ENCODE results near the gene NUMBL.

The NUMBL gene

DNA sequence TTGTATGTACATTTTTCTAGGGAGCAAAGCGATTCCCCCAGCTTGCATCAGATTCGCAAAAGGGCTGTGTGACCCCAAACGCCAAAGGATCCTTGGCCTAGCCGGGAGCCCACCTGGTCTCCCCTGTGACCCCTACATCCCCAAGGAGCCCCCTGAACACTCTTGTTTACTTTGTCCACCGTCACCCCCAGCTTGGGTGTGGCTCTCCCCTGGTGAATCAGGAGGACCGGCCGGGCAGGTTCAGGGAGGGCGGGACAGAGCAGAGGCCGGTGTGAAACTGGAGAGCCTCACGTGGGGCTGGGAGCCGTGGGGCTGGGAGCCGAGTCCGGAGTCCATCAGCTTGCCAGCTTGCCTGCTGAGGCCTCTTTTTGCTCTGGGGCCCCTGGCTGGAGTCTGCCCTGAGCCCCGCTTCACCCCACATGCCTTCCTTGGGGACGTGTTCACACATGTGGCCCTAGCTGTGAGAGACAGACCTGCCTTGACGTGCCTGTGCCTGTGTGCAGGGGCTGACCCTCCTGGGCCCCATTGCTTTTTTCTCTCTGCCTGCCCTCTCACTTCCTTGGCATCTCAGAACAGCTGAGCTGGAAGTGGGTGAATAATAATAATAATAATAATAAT, 28.4 kb upstream of the NUMBL start:
- peak overlapping the region; percentile 98 for H3K27ac ChIP-seq
- TF ChIP-seq, protein P1, sequence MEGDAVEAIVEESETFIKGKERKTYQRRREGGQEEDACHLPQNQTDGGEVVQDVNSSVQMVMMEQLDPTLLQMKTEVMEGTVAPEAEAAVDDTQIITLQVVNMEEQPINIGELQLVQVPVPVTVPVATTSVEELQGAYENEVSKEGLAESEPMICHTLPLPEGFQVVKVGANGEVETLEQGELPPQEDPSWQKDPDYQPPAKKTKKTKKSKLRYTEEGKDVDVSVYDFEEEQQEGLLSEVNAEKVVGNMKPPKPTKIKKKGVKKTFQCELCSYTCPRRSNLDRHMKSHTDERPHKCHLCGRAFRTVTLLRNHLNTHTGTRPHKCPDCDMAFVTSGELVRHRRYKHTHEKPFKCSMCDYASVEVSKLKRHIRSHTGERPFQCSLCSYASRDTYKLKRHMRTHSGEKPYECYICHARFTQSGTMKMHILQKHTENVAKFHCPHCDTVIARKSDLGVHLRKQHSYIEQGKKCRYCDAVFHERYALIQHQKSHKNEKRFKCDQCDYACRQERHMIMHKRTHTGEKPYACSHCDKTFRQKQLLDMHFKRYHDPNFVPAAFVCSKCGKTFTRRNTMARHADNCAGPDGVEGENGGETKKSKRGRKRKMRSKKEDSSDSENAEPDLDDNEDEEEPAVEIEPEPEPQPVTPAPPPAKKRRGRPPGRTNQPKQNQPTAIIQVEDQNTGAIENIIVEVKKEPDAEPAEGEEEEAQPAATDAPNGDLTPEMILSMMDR (IDR thresholded peaks at IDR 0.05), result no peak
- TF ChIP-seq ZFX (IDR thresholded peaks at IDR 0.05; ENCODE audit: borderline replicate concordance), result no peak

GRCh38 chr19:40717880-40718773, 27.7 kb upstream of the NUMBL start:
- no peak for TF ChIP-seq ZFX (IDR thresholded peaks at IDR 0.05; ENCODE audit: borderline replicate concordance)
- TF ChIP-seq, protein P1 (IDR thresholded peaks at IDR 0.05), result no peak
- H3K27ac ChIP-seq, result peak overlapping the region; percentile 98

GRCh38 chr19:40717325-40717879, 27.0 kb upstream of the NUMBL start:
- TF ChIP-seq, protein P1 (IDR thresholded peaks at IDR 0.05), result no peak
- TF ChIP-seq ZFX (IDR thresholded peaks at IDR 0.05; ENCODE audit: borderline replicate concordance), result no peak
- peak overlapping the region; percentile 98 for H3K27ac ChIP-seq

GRCh38 chr19:40716482-40717324, 26.3 kb upstream of the NUMBL start, which contains the start of the genes COQ8B and ITPKC:
Gene COQ8B (minus strand): TSS chr19:40716886. CDS start chr19:40714632, 2,254 bp downstream.
Gene ITPKC (plus strand): TSS chr19:40717112. CDS start chr19:40717136, 24 bp downstream.
- TF ChIP-seq ZFX (IDR thresholded peaks at IDR 0.05; ENCODE audit: borderline replicate concordance), result no peak
- TF ChIP-seq, protein P1 (IDR thresholded peaks at IDR 0.05), result peak; percentile 12; the same call in 1 of the 2 replicates

GRCh38 chr19:40716031-40716481, 25.6 kb upstream of the NUMBL start:
- TF ChIP-seq, protein P1 (IDR thresholded peaks at IDR 0.05), result no peak
- peak overlapping the region; percentile 98 for H3K27ac ChIP-seq

More at GRCh38 chr19:40716482-40717324, 26.3 kb upstream of the NUMBL start, which contains the start of the genes COQ8B and ITPKC:
- peak within 1 kb of the TSS; percentile 98 for H3K27ac ChIP-seq

- no peak for TF ChIP-seq ZFX (IDR thresholded peaks at IDR 0.05; ENCODE audit: borderline replicate concordance)
- TF ChIP-seq, protein P1 (IDR thresholded peaks at IDR 0.05), result no peak
- H3K27ac ChIP-seq, result peak overlapping the region; percentile 98
Observed at GRCh38 chr19:40714441-40715299, 24.2 kb upstream of the NUMBL start.
